ENCODE data around the gene ZNF417. TPM values are rescaled to one million over a fixed set of nuclear protein-coding genes. Genes with fewer than 3 reads are reported as not detected.

ZNF417 gene
- total RNA-seq, 1 donor from 2014 or later, result 16.2 TPM

GRCh38 chr19:57888560-57889231 is 27.7 kb downstream of the ZNF417 start, which contains the start of gene ZNF814:
Gene ZNF814, minus strand, starts transcription at chr19:57889037. Its CDS starts 235 bp downstream, at chr19:57888802.
- DNase-seq (ENCODE audit: low read depth) (peak; percentile 59), FAIRE-seq (no peak)
- Histone ChIP-seq H3K9me3 (ENCODE audit: insufficient read depth, low read depth, low read length) (no peaks in the 10 kb centered on the region), H3K4me3 (ENCODE audit: insufficient read depth, low read depth, low read length) (peak within 1 kb of the TSS; percentile 83), H2AFZ (ENCODE audit: low read depth, low read length) (peak within 1 kb of the TSS; percentile 94), H3K36me3 (ENCODE audit: insufficient read depth, low read length) (no peaks in the 10 kb centered on the region), H3K4me1 (ENCODE audit: insufficient read depth, low read length) (peaks cover 5% of the 10 kb centered on the region), H3K9ac (ENCODE audit: low read length) (peak within 1 kb of the TSS; percentile 82), H3K27me3 (ENCODE audit: insufficient read depth, low read length) (no peaks in the 10 kb centered on the region), H4K20me1 (ENCODE audit: insufficient read depth, low read length) (no peaks in the 10 kb centered on the region), H3K79me2 (ENCODE audit: insufficient read depth, low read length) (peaks cover 42% of the 10 kb centered on the region), H3K4me2 (ENCODE audit: low read length) (peak within 1 kb of the TSS; percentile 91), H3K27ac (ENCODE audit: low read depth, low read length) (peak within 1 kb of the TSS; percentile 56)
- Mint-ChIP-seq H3K9me3 (ENCODE audit: unreplicated experiment) (peaks cover 4% of the 10 kb centered on the region), H3K4me1 (ENCODE audit: low read depth, unreplicated experiment) (peaks cover 41% of the 10 kb centered on the region), H3K36me3 (ENCODE audit: low read depth, unreplicated experiment) (peaks cover 14% of the 10 kb centered on the region), H3K27me3 (ENCODE audit: low read depth, unreplicated experiment) (no peaks in the 10 kb centered on the region), H3K27ac (ENCODE audit: unreplicated experiment) (peak within 1 kb of the TSS; percentile 100), H3K4me3 (ENCODE audit: unreplicated experiment) (peak within 1 kb of the TSS; percentile 97)
- TF ChIP-seq CTCF (IDR thresholded peaks at IDR 0.05; ENCODE audit: insufficient read depth, low read depth, low read length), result peak; percentile 21
- TF ChIP-seq EZH2 (IDR thresholded peaks at IDR 0.05; ENCODE audit: insufficient read depth, low read length), result no peak

- H2AFZ ChIP-seq (ENCODE audit: low read depth, low read length), result peak overlapping the region; percentile 94
- peak overlapping the region; percentile 97 for H3K27ac Mint-ChIP-seq (ENCODE audit: unreplicated experiment)
- FAIRE-seq, result no peak
Observed at GRCh38 chr19:57888107-57888559, 28.3 kb downstream of the ZNF417 start.

More at GRCh38 chr19:57888107-57888559, 28.3 kb downstream of the ZNF417 start:
- Mint-ChIP-seq H3K4me3 (ENCODE audit: unreplicated experiment) (peak overlapping the region; percentile 97), H3K36me3 (ENCODE audit: low read depth, unreplicated experiment) (peaks cover 14% of the 10 kb centered on the region), H3K27me3 (ENCODE audit: low read depth, unreplicated experiment) (no peaks in the 10 kb centered on the region), H3K4me1 (ENCODE audit: low read depth, unreplicated experiment) (peaks cover 41% of the 10 kb centered on the region), H3K9me3 (ENCODE audit: unreplicated experiment) (peaks cover 4% of the 10 kb centered on the region)
- H3K27me3 ChIP-seq (ENCODE audit: insufficient read depth, low read length), result no peaks in the 10 kb centered on the region
- H3K79me2 ChIP-seq (ENCODE audit: insufficient read depth, low read length), result peaks cover 44% of the 10 kb centered on the region
- no peaks in the 10 kb centered on the region for H3K9me3 ChIP-seq (ENCODE audit: insufficient read depth, low read depth, low read length)
- H3K4me3 ChIP-seq (ENCODE audit: insufficient read depth, low read depth, low read length), result peak overlapping the region; percentile 83
- peak overlapping the region; percentile 56 for H3K27ac ChIP-seq (ENCODE audit: low read depth, low read length)
- no peak for TF ChIP-seq EZH2 (IDR thresholded peaks at IDR 0.05; ENCODE audit: insufficient read depth, low read length)
- TF ChIP-seq CTCF (IDR thresholded peaks at IDR 0.05; ENCODE audit: insufficient read depth, low read depth, low read length), result no peak
- H3K36me3 ChIP-seq (ENCODE audit: insufficient read depth, low read length), result no peaks in the 10 kb centered on the region
- H4K20me1 ChIP-seq (ENCODE audit: insufficient read depth, low read length), result no peaks in the 10 kb centered on the region
- H3K4me1 ChIP-seq (ENCODE audit: insufficient read depth, low read length), result peaks cover 5% of the 10 kb centered on the region
- peak overlapping the region; percentile 82 for H3K9ac ChIP-seq (ENCODE audit: low read length)
- DNase-seq (ENCODE audit: low read depth), result no peak
- peak overlapping the region; percentile 91 for H3K4me2 ChIP-seq (ENCODE audit: low read length)

Data from astrocyte (in vitro differentiated cells and primary cell).